BLaER1 treated with 17β-estradiol and CSF1 and Interleukin-3, amounts not matched to agents 10 nM and 100 nM (cell line): ENCODE measurements around the gene NUDT1.

ENCODE experiments used
- H3K27ac ChIP-seq, 11 experiments: shearing (Covaris generic); formaldehyde crosslinking; 2 replicates each; pipeline ENCODE4 v1.8.1; 2022
- H3K27me3 ChIP-seq, 11 experiments: shearing (Covaris generic); formaldehyde crosslinking; 2 replicates each; pipeline ENCODE4 v1.8.1; 2022
- H3K36me3 ChIP-seq, 11 experiments: shearing (Covaris generic); formaldehyde crosslinking; 2 replicates each; pipeline ENCODE4 v1.8.1; 2022
- H3K4me1 ChIP-seq, 10 experiments: shearing (Covaris generic); formaldehyde crosslinking; 2 replicates each; pipeline ENCODE4 v1.8.1; 2022
- H3K4me2 ChIP-seq, 11 experiments: shearing (Covaris generic); formaldehyde crosslinking; 2 replicates each; pipeline ENCODE4 v1.8.1; 2022
- H3K4me3 ChIP-seq, 10 experiments: shearing (Covaris generic); formaldehyde crosslinking; 2 replicates each; pipeline ENCODE4 v1.8.1; 2022
- H3K9ac ChIP-seq, 11 experiments: shearing (Covaris generic); formaldehyde crosslinking; 2 replicates each; pipeline ENCODE4 v1.8.1; 2022
- H3K9me3 ChIP-seq, 11 experiments: shearing (Covaris generic); formaldehyde crosslinking; replicated peaks in 1 of 11; 2 replicates each; pipeline ENCODE4 v1.8.1; 2022
- H4K20me1 ChIP-seq, 11 experiments: shearing (Covaris generic); formaldehyde crosslinking; 2 replicates each; pipeline ENCODE4 v1.8.1; 2022
- Cebpa-rat ChIP-seq, 11 experiments: shearing (Covaris generic); IDR thresholded peaks; 2 replicates each; pipeline ENCODE4 v1.8.1; 2022

The NUDT1 gene

DNA sequence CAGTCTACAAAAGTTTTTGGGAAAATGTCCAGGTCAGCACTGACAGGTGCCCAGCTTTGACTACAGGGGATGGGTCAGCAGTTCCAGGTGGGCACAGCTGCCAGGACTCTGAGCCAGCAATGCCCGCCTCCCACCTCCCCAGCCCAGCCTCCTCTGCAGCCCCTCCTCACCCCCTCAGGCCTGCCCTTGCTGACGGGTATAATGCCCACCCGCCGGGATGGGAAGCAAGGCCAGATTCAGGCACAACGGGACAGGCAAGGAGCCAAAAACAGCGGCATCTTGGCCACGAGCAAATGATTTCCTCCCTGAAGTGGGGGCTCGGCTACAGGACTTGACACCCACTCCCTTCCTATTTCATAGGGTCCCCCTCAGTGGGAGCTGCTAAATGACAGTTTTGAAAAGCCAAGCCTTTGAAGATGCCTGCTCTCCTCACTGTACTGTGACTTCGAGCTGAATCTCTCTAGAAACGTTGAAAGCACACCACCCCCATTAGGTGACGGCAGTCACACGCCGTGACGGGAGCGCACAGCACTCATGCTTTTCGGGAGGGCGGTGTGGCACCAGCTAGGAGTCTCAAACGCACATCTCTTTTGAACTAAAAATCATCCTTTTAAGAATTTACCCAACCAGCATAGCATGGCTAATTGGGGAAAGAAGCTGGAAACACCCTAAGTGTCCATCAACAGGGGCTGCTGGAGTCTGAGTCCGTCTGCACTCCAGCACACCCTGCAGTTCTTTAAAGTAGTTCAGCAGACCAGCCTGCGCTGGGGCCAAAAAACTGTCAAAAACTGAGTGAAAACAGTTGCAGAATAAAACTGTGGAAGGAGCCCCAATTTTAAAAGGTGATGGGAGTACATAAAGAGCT lies 38.9 kb upstream of the NUDT1 start:
- no peak overlapping the region for H3K4me3 ChIP-seq
- H3K36me3 ChIP-seq = peaks cover 38 to 78% (median 63%) of the 10 kb centered on the region in 11 experiments
- no peak for TF ChIP-seq Cebpa-rat (IDR thresholded peaks at IDR 0.05)
- no peaks in the 10 kb centered on the region for H3K9me3 ChIP-seq
- peak overlapping the region; percentile 46 to 77 (median 73) for H3K4me2 ChIP-seq
- H3K4me1 ChIP-seq = peaks cover 31 to 77% (median 60%) of the 10 kb centered on the region in 10 experiments
- H3K27me3 ChIP-seq = no peaks in the 10 kb centered on the region
- peak overlapping the region in 4 of 11 experiments; percentile 16 to 47 (median 24); a peak in 4 of 22 replicates for H3K9ac ChIP-seq
- H4K20me1 ChIP-seq = peaks cover 11 to 95% (median 68%) of the 10 kb centered on the region in 11 experiments; a peak in 19 of 22 replicates
- 0 out of 22 replicates have a peak overlapping the region, but pooled peaks of 1 of the 11 experiments have one; percentile 28 for H3K27ac ChIP-seq

DNA sequence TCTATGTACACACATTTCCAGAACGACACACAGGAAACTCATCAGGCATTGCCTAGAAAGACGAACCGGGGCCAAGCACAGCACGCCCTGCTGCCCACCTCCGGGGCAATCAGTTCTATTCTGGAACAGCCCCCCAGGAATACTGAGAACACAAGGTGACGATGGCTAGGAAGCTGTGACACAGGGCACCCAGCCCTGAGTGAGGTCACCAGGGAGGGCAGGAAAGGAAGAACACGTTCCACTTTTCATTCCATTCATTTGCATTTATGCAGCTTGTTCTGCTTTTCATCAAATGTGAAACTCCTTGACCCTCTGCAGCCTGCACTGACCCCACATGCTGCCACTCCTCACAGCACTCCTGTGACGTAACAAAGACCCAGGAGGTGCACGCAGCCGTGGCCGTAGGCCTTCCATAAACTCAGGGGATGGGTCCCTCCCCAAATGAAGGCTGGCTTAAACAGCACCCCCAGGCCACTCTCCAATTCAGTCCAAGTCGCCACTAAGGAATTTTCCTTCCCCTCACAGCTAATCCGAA lies 38.2 kb upstream of the NUDT1 start:
- Histone ChIP-seq H3K9me3 (no peaks in the 10 kb centered on the region), H3K27me3 (no peaks in the 10 kb centered on the region), H3K9ac (peak overlapping the region in 4 of 11 experiments; percentile 16 to 47 (median 24); a peak in 4 of 22 replicates), H3K4me3 (no peak overlapping the region), H3K27ac (no peak overlapping the region), H3K36me3 (peaks cover 45 to 78% (median 63%) of the 10 kb centered on the region in 11 experiments), H4K20me1 (peaks cover 15 to 95% (median 68%) of the 10 kb centered on the region in 11 experiments; a peak in 20 of 22 replicates), H3K4me2 (peak overlapping the region; percentile 46 to 77 (median 73)), H3K4me1 (peaks cover 31 to 77% (median 60%) of the 10 kb centered on the region in 10 experiments)
- no peak for TF ChIP-seq Cebpa-rat (IDR thresholded peaks at IDR 0.05)

DNA sequence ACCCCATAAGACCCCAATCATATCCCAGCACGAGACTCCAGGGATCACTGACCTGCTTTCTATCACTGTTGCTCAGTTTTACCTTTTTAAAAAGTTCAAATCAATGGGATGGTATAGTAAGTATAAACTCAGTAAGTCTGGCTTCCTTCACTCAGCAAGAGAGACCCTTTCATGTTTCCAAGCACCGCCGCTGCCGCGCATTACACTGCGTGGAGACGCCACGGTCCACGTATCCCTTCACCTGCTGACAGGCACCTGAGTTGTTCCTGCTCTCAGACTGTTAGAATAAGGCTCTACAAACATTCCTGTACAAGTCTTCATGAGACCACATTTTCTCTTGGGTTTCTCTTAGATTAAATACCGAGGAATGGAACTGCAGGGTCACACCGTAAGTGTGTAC lies 37.6 kb upstream of the NUDT1 start:
- Histone ChIP-seq H3K27ac (no peak overlapping the region), H3K4me3 (no peak overlapping the region), H3K4me2 (peak overlapping the region; percentile 46 to 77 (median 73); a peak in 21 of 22 replicates), H3K9ac (no peak overlapping the region), H3K4me1 (peaks cover 31 to 77% (median 62%) of the 10 kb centered on the region in 10 experiments), H3K27me3 (no peaks in the 10 kb centered on the region), H3K36me3 (peaks cover 39 to 75% (median 57%) of the 10 kb centered on the region in 11 experiments), H3K9me3 (no peaks in the 10 kb centered on the region), H4K20me1 (peaks cover 21 to 95% (median 71%) of the 10 kb centered on the region in 11 experiments; a peak in 20 of 22 replicates)
- TF ChIP-seq Cebpa-rat (IDR thresholded peaks at IDR 0.05) = no peak

DNA sequence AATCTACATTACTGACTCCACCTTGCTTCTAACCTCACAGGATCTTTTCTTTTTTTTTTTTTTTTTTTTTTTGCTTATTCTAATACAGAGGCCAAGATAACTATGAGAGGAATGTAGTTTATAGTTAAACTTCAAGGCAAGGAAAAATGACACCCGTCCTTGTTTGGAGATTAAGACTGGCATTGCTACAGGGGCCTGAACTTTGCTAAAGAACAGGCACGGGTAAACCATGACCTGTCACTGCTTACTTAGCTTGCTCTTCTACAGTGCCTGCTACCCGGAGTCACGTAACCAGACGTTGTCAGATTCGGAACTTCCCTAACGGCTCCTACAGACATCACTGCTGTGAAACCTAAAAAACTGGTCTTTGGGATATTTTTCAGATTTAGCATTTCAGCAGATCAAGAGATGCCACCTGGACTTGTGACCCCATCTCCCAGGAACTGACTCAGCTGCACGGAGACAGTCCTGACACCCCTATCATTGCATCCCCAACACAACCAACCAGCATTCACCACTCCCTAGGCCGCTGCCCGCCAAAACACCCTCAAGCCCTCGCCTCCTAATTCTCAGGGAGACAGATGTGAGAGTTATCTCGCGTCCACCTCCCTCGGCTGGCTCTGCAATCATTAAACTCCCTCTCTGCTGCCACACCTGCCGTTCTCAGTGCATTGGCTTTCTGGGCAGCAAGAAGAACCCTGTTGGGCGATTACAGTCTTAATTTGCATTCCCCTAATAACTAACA lies 36.8 kb upstream of the NUDT1 start:
- peaks cover 34 to 77% (median 68%) of the 10 kb centered on the region in 10 experiments for H3K4me1 ChIP-seq
- no peak overlapping the region for H3K4me3 ChIP-seq
- H3K4me2 ChIP-seq = no peak overlapping the region
- H3K27me3 ChIP-seq = no peaks in the 10 kb centered on the region
- no peaks in the 10 kb centered on the region for H3K9me3 ChIP-seq
- no peak overlapping the region for H3K27ac ChIP-seq
- no peak for TF ChIP-seq Cebpa-rat (IDR thresholded peaks at IDR 0.05)
- peaks cover 29 to 95% (median 76%) of the 10 kb centered on the region in 11 experiments; a peak in 21 of 22 replicates for H4K20me1 ChIP-seq
- H3K9ac ChIP-seq = no peak overlapping the region
- peaks cover 33 to 69% (median 50%) of the 10 kb centered on the region in 11 experiments for H3K36me3 ChIP-seq

DNA sequence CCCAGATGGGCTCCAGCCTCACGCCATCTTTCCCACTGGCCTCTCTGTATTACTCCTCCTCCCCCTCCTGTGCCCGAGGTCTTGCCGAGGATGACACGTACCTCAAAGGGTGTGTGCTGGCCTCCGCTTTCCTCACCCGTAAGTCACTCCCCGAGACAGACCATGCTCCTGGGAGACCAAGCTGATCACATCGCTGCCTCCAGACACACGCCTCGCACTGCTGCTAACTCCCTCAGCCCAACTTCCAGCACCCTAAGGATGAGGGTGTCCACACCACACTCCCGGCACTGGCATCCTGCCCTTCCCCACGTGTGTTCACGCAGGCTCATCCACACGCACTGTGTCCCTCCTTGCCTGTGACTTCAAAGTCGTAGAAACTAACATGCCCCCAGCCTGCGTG lies 33.3 kb upstream of the NUDT1 start:
- Histone ChIP-seq H3K27ac (0 out of 22 replicates have a peak overlapping the region, but pooled peaks of 1 of the 11 experiments have one; percentile 12), H3K36me3 (peaks cover 61 to 86% (median 68%) of the 10 kb centered on the region in 11 experiments), H3K9me3 (no peaks in the 10 kb centered on the region), H3K9ac (peak overlapping the region in 6 of 11 experiments; percentile 10 to 53 (median 26); a peak in 7 of 22 replicates), H3K4me2 (peak overlapping the region in 9 of 11 experiments; percentile 33 to 79 (median 52); a peak in 13 of 22 replicates), H3K27me3 (no peaks in the 10 kb centered on the region), H3K4me1 (peaks cover 10 to 43% (median 39%) of the 10 kb centered on the region in 10 experiments), H4K20me1 (peaks cover 21 to 95% (median 66%) of the 10 kb centered on the region in 11 experiments; a peak in 21 of 22 replicates), H3K4me3 (no peak overlapping the region)
- TF ChIP-seq Cebpa-rat (IDR thresholded peaks at IDR 0.05) = no peak

DNA sequence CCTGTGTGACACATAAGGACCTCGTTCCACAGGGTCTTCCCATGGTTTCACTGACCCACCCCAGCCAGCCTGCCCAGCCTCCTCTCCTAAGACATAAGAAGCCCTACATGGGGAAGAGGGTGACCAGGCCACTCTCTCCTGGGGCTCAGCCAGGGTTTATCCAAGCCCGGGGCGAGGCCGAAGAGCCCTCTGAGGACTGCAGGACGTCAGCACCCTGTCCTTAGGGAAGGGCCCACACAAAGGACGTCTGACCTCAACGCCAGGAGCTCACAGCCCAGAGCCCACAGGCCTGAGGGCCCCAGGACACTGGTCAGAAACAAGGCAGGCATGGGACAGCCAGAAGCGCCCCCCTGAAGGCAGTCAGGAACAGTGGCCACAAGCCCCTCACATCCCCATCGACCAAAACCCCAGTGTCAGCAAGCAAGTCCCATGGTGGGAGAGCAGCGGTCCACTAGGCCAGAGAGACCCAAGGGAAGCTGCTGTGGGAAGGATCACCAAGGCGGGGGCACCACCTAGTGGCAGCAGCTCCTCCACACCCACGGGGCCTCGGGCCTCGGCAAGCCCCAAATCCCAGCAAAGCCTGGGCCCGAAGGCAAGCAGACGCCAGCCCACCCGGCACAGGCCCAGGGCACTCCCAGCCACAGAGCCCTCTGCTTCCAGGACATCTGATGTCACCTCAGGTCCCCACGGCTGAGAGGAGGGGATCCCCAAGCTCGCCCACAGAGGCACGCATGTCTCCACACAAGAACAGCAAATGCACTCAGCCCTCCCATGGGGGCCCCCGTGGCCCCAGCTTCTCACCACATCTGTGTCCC lies 32.7 kb upstream of the NUDT1 start:
- no peak overlapping the region for H3K4me3 ChIP-seq
- TF ChIP-seq Cebpa-rat (IDR thresholded peaks at IDR 0.05) = no peak
- H4K20me1 ChIP-seq = peaks cover 18 to 95% (median 66%) of the 10 kb centered on the region in 11 experiments; a peak in 21 of 22 replicates
- peaks cover 67 to 90% (median 74%) of the 10 kb centered on the region in 11 experiments for H3K36me3 ChIP-seq
- H3K9ac ChIP-seq = peak overlapping the region in 8 of 11 experiments; percentile 18 to 57 (median 36); a peak in 11 of 22 replicates
- H3K9me3 ChIP-seq = no peaks in the 10 kb centered on the region
- 0 out of 22 replicates have a peak overlapping the region, but pooled peaks of 2 of the 11 experiments have one; percentile 12 to 43 for H3K27ac ChIP-seq
- H3K4me1 ChIP-seq = peaks cover 4 to 37% (median 33%) of the 10 kb centered on the region in 10 experiments
- H3K27me3 ChIP-seq = no peaks in the 10 kb centered on the region
- peak overlapping the region; percentile 33 to 79 (median 45); a peak in 18 of 22 replicates for H3K4me2 ChIP-seq

DNA sequence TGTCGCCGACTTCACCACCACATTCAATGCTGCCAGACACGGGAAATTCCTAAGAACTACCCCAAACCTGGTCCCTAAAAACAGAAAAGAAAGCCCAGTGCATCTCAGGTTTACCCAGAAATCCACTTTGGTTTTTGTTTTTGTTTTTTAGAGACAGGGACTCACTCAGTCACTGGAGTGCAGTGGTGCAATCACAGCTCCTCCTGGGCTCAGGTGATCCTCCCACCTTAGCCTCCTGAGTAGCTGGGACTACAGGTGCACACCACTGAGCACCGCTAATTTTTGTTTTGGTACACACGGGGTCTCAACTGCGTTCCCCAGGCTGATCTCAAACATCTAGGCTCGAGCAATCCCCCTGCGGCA lies 32.1 kb upstream of the NUDT1 start:
- H3K4me2 ChIP-seq = peak overlapping the region in 10 of 11 experiments; percentile 33 to 79 (median 46); a peak in 18 of 22 replicates
- H3K4me3 ChIP-seq = no peak overlapping the region
- no peaks in the 10 kb centered on the region for H3K9me3 ChIP-seq
- no peaks in the 10 kb centered on the region for H3K27me3 ChIP-seq
- H3K27ac ChIP-seq = 0 out of 22 replicates have a peak overlapping the region, but pooled peaks of 1 of the 11 experiments have one; percentile 43
- TF ChIP-seq Cebpa-rat (IDR thresholded peaks at IDR 0.05) = no peak
- peaks cover 18 to 95% (median 66%) of the 10 kb centered on the region in 11 experiments; a peak in 21 of 22 replicates for H4K20me1 ChIP-seq
- peaks cover 0 to 32% (median 31%) of the 10 kb centered on the region in 10 experiments; a peak in 18 of 20 replicates for H3K4me1 ChIP-seq
- H3K36me3 ChIP-seq = peaks cover 71 to 91% (median 80%) of the 10 kb centered on the region in 11 experiments
- peak overlapping the region in 8 of 11 experiments; percentile 18 to 57 (median 36); a peak in 11 of 22 replicates for H3K9ac ChIP-seq
